ENCODE measurements around the gene CYTH1. TPM values are rescaled to one million over a fixed set of nuclear protein-coding genes. Genes with fewer than 3 reads are reported as not detected.

The CYTH1 gene
- total RNA-seq, 1 experiment from 2014 or later: 9.7 TPM

DNA sequence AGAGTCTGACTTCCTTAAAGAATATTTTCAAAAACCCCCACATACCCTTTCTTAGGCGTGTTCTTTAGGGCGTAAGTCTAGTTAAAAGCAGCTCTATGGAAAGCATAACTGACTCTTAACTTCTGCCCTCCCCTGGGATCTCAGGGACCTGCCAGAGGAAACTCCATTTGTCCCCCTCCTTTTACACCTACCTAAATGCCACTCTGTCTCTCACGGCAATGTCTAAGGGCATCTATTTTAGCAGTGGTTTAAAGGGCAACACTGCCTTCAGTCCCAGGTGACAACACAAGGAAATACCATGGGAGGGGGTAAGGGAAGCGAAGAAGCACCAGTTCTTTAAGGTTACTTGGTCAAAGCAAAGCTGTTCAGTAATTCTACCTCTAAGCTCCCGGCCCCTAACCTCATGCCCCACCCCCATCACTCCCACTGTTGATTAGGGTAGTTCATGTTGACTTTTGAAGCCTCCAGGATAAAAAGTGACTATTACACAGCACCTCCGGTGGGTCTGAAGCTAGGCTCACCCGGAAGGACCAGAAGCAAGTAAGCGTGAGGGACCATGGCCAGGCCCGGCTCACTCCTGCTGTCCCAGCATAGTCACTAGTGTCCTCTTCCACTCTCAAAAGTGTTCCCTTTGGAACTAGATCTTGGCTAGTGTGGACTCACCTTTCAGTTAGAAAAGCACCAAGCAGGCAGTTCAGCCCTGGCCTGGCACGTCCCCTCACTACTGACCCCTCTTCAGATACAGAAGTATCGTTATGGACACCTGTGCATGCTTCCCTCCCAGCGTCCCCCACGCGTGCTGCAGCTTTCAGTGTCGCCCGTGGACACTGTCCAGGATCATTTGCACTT, 47.1 kb downstream of the CYTH1 start:
- H2AFZ ChIP-seq (ENCODE audit: low read length): no peak overlapping the region
- no CpG with 5 or more reads among the region's 16 CpGs for WGBS (ENCODE audit: extremely low coverage, insufficient read length, low lambda C conversion rate)
- no peak overlapping the region for H3K4ac ChIP-seq (ENCODE audit: low read depth, low read length)
- no peaks in the 10 kb centered on the region for H3K79me1 ChIP-seq (ENCODE audit: insufficient read depth, low read depth, low read length, poor library complexity, severe bottlenecking)
- H2BK15ac ChIP-seq (ENCODE audit: low read depth, low read length): no peak overlapping the region
- no peak overlapping the region for H3K56ac ChIP-seq (ENCODE audit: insufficient read length, low read depth, low read length)
- H2BK5ac ChIP-seq (ENCODE audit: insufficient read length, low read length): no peak overlapping the region
- Mint-ChIP-seq H3K9me3 (no peaks in the 10 kb centered on the region), H3K4me1 (peaks cover 20 to 28% of the 10 kb centered on the region in 2 experiments), H3K27me3 (ENCODE audit: low read depth) (no peaks in the 10 kb centered on the region), H3K4me3 (no peak overlapping the region), H3K27ac (no peak overlapping the region; a peak in 1 of 7 replicates), H3K36me3 (ENCODE audit: insufficient read depth in 1 of 3, low read depth in 3 of 3) (no peaks in the 10 kb centered on the region)
- H4K20me1 ChIP-seq (ENCODE audit: control insufficient read depth, insufficient read depth, insufficient read length): no peaks in the 10 kb centered on the region
- H3K9me3 ChIP-seq (ENCODE audit: control insufficient read depth, low read depth, low read length): no peaks in the 10 kb centered on the region
- no peak overlapping the region for H4K5ac ChIP-seq (ENCODE audit: insufficient read length, low read depth, low read length)
- H3K14ac ChIP-seq (ENCODE audit: insufficient read depth, low read length): no peak overlapping the region
- no peak overlapping the region for H2BK12ac ChIP-seq (ENCODE audit: insufficient read length, low read depth, low read length)
- no peak overlapping the region for H3K23ac ChIP-seq (ENCODE audit: insufficient read length, low read depth, low read length)
- H3K9ac ChIP-seq (ENCODE audit: extremely low read depth, insufficient read length, low read length): no peak overlapping the region
- H3T11ph ChIP-seq (ENCODE audit: low read length): no peak overlapping the region
- no peaks in the 10 kb centered on the region for H3K27me3 ChIP-seq (ENCODE audit: insufficient read depth, low read length)
- no peaks in the 10 kb centered on the region for H3K4me1 ChIP-seq (ENCODE audit: insufficient read depth, low read length)
- H2AK5ac ChIP-seq (ENCODE audit: insufficient read length, low read length): no peak overlapping the region
- no peak overlapping the region for H3K27ac ChIP-seq (ENCODE audit: insufficient read length, low read depth, low read length)
- H4K91ac ChIP-seq (ENCODE audit: insufficient read length, low read depth, low read length): no peak overlapping the region
- H3K4me2 ChIP-seq (ENCODE audit: insufficient read depth, insufficient read length, low read length): no peak overlapping the region
- H2BK20ac ChIP-seq (ENCODE audit: low read depth, low read length, poor library complexity, severe bottlenecking): no peak overlapping the region
- no peak for DNase-seq
- H3K23me2 ChIP-seq (ENCODE audit: insufficient read length, low read depth, low read length, poor library complexity, severe bottlenecking): no peaks in the 10 kb centered on the region
- no peak overlapping the region for H4K8ac ChIP-seq (replicated peaks; ENCODE audit: insufficient read length, low read depth, low read length)
- no peaks in the 10 kb centered on the region for H3K79me2 ChIP-seq (ENCODE audit: insufficient read depth, low read length)
- H3K18ac ChIP-seq (ENCODE audit: insufficient read length, low read depth, low read length): no peak overlapping the region
- H2BK120ac ChIP-seq (ENCODE audit: low read depth, low read length, poor library complexity, severe bottlenecking): no peak overlapping the region
- TF ChIP-seq, protein P1, sequence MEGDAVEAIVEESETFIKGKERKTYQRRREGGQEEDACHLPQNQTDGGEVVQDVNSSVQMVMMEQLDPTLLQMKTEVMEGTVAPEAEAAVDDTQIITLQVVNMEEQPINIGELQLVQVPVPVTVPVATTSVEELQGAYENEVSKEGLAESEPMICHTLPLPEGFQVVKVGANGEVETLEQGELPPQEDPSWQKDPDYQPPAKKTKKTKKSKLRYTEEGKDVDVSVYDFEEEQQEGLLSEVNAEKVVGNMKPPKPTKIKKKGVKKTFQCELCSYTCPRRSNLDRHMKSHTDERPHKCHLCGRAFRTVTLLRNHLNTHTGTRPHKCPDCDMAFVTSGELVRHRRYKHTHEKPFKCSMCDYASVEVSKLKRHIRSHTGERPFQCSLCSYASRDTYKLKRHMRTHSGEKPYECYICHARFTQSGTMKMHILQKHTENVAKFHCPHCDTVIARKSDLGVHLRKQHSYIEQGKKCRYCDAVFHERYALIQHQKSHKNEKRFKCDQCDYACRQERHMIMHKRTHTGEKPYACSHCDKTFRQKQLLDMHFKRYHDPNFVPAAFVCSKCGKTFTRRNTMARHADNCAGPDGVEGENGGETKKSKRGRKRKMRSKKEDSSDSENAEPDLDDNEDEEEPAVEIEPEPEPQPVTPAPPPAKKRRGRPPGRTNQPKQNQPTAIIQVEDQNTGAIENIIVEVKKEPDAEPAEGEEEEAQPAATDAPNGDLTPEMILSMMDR (conservative IDR thresholded peaks at IDR 0.05): no peak
